Kidney (tissue), 14 donors: ENCODE results near the gene TIAM2. TPM values are rescaled to one million over a fixed set of nuclear protein-coding genes. Genes with fewer than 3 reads are reported as not detected.

ENCODE experiments used
- DNase-seq, 5 donors: peaks; one replicate each; pipeline ENCODE4 v3.0.0-alpha.2; 2013 to 2020
- FAIRE-seq: peaks from 2 replicates; lab custom pipeline; 2012; peaks lifted over from hg19 to GRCh38; lab: Jason Lieb, UNC
- H3K27ac ChIP-seq, 2 donors: one replicate each; pipeline ENCODE4 v1.7.0; 2013; ENCODE audit warnings: low read depth in 2 of 2, low read length in 2 of 2, inconsistent platforms in 1 of 2
- H3K27me3 ChIP-seq: one replicate; pipeline ENCODE4 v1.7.1; 2013; ENCODE audit warnings: low read length, inconsistent platforms; ENCODE audit not compliant: control insufficient read depth, insufficient read depth
- H3K36me3 ChIP-seq, 3 donors: one replicate each; pipeline versions ENCODE4 v1.7.0 to v1.7.1; 2013; ENCODE audit warnings: low read length in 3 of 3, control low read depth in 1 of 3, inconsistent platforms in 1 of 3; ENCODE audit not compliant: insufficient read depth in 3 of 3, control insufficient read depth in 2 of 3
- H3K4me1 ChIP-seq, 3 donors: one replicate each; pipeline versions ENCODE4 v1.7.0 to v1.7.1; 2013; ENCODE audit warnings: low read length in 3 of 3, inconsistent platforms in 1 of 3, low read depth in 1 of 3; ENCODE audit not compliant: control insufficient read depth in 2 of 3, insufficient read depth in 2 of 3
- H3K4me3 ChIP-seq, 3 donors: one replicate each; pipeline versions ENCODE4 v1.7.0 to v1.8.1; 2013; ENCODE audit warnings: low read length in 3 of 3, control low read depth in 1 of 3, inconsistent platforms in 1 of 3
- H3K9ac ChIP-seq, 3 donors: one replicate each; pipeline versions ENCODE4 v1.7.0 to v1.7.1; 2013; ENCODE audit warnings: low read length in 3 of 3, control low read depth in 1 of 3, inconsistent platforms in 1 of 3
- H3K9me3 ChIP-seq, 3 donors: one replicate each; pipeline versions ENCODE4 v1.7.0 to v1.7.1; 2013; ENCODE audit warnings: low read length in 3 of 3, control low read depth in 1 of 3, inconsistent platforms in 1 of 3; ENCODE audit not compliant: control insufficient read depth in 2 of 3, insufficient read depth in 1 of 3
- CTCF ChIP-seq: IDR thresholded peaks from 3 replicates; pipeline ENCODE4 v1.5.1; 2012; ENCODE audit warnings: mild to moderate bottlenecking, moderate library complexity, borderline replicate concordance; ENCODE audit not compliant: insufficient read depth; ENCODE audit errors: extremely low read depth
- intact Hi-C: fragments of 100-400 bp; cut with DNase I; formaldehyde crosslinking; loops from one replicate; pipeline ENCODE4 v1.11.1; 2022
- polyA plus RNA-seq: library from polyadenylated mRNA; stranded (reverse); fragments of 350-450 nt; fragmentation: Illumina TruSeq; extraction: RNeasy Lipid Tissue Mini Kit (QIAGEN cat#74804); gene quantifications from one replicate; pipeline ENCODE4 v1.2.3, GENCODE V29; 2014; ENCODE audit warnings: low read depth, low replicate concordance; ENCODE audit not compliant: insufficient read depth
- total RNA-seq: library from RNA; stranded (reverse); fragmentation: NEBNext Ultra II Directional; extraction: Animal tissue kit (Norgen Biotek cat#: 25700); gene quantifications from one replicate; pipeline ENCODE4 v1.2.1, GENCODE V29; 2021
- donor health status: control.
- donor health status: control.
- donor health status: control.
- donor health status: control.
- donor health status: control.
- donor health status: DM: yes; HTN: yes; CAD: no.
- donor health status: Normal renal cell carcinoma (clear cell type).

Gene TIAM2
- total and polyA plus RNA-seq, 2 donors from 2014 or later, result 6.8 to 7.6 TPM

GRCh38 chr6:155141002-155141401, 145.9 kb downstream of the TIAM2 start:
- FAIRE-seq (no peak), DNase-seq (no peak)
- no peak for TF ChIP-seq CTCF

GRCh38 chr6:155141512-155141911, 146.4 kb downstream of the TIAM2 start:
- intact Hi-C loops, result no loop called here
- FAIRE-seq, result no peak

More at GRCh38 chr6:155141002-155141401, 145.9 kb downstream of the TIAM2 start:
- no peak overlapping the region for H3K9ac ChIP-seq
- no peaks in the 10 kb centered on the region for H3K9me3 ChIP-seq
- intact Hi-C loops, result no loop called here
- no peaks in the 10 kb centered on the region for H3K4me1 ChIP-seq
- H3K36me3 ChIP-seq, result no peaks in the 10 kb centered on the region
- H3K4me3 ChIP-seq, result no peak overlapping the region
- no peaks in the 10 kb centered on the region for H3K27me3 ChIP-seq
- no peak overlapping the region for H3K27ac ChIP-seq

GRCh38 chr6:155142168-155143028, 147.3 kb downstream of the TIAM2 start:
- FAIRE-seq (no peak), DNase-seq (peak in 1 of 5 donors; percentile 51)
- H3K36me3 ChIP-seq, result no peaks in the 10 kb centered on the region
- no peaks in the 10 kb centered on the region for H3K27me3 ChIP-seq
- no peak overlapping the region for H3K9ac ChIP-seq
- no peaks in the 10 kb centered on the region for H3K4me1 ChIP-seq
- H3K27ac ChIP-seq, result no peak overlapping the region
- H3K9me3 ChIP-seq, result no peaks in the 10 kb centered on the region
- intact Hi-C loops, result no loop called here
- H3K4me3 ChIP-seq, result peak overlapping the region in 1 of 3 donors; percentile 29
- no peak for TF ChIP-seq CTCF

More at GRCh38 chr6:155141512-155141911, 146.4 kb downstream of the TIAM2 start:
- H3K9me3 ChIP-seq, result no peaks in the 10 kb centered on the region
- no peaks in the 10 kb centered on the region for H3K4me1 ChIP-seq
- H3K36me3 ChIP-seq, result no peaks in the 10 kb centered on the region
- no peak overlapping the region for H3K9ac ChIP-seq
- H3K27ac ChIP-seq, result no peak overlapping the region
- no peak for DNase-seq
- H3K4me3 ChIP-seq, result no peak overlapping the region
- TF ChIP-seq CTCF, result no peak
- H3K27me3 ChIP-seq, result no peaks in the 10 kb centered on the region
